Measurements from ENCODE around the gene TEX28.
A peak's percentile ranks its signal among the peaks of the same experiment; 100 is the strongest.
"Not testable (repeated sequence)": the region's sequence is repeated elsewhere in the genome, so short reads cannot be mapped to it uniquely, and the experiment has no call there.

TEX28 gene

GRCh38 chrX:154294791-154295574 is at the start of gene TEX28:
TEX28 (minus strand) TSS chrX:154295124; CDS start chrX:154292117, 3,007 bp downstream.
- no peak for DNase-seq

GRCh38 chrX:154343620-154344019 is 48.7 kb upstream of the TEX28 start:
- not testable (repeated sequence) for DNase-seq

- not testable (repeated sequence) for DNase-seq
Measured at GRCh38 chrX:154343063-154343462, 48.1 kb upstream of the TEX28 start.

GRCh38 chrX:154341399-154342298 is 46.7 kb upstream of the TEX28 start:
- DNase-seq, result not testable (repeated sequence)

GRCh38 chrX:154334496-154334895 is 39.6 kb upstream of the TEX28 start:
- DNase-seq, result no peak

GRCh38 chrX:154333837-154334271 is 38.9 kb upstream of the TEX28 start:
- no peak for DNase-seq

GRCh38 chrX:154333116-154333515 is 38.2 kb upstream of the TEX28 start:
- no peak for DNase-seq

GRCh38 chrX:154332561-154332960 is 37.6 kb upstream of the TEX28 start:
- DNase-seq, result no peak

- no peak for DNase-seq
Measured at GRCh38 chrX:154329294-154329693, 34.4 kb upstream of the TEX28 start.

- no peak for DNase-seq
Measured at GRCh38 chrX:154328646-154329045, 33.7 kb upstream of the TEX28 start.

- DNase-seq, result peak; percentile 45
Measured at GRCh38 chrX:154327038-154327820, 32.3 kb upstream of the TEX28 start.

- no peak for DNase-seq
Measured at GRCh38 chrX:154325541-154325940, 30.6 kb upstream of the TEX28 start.

GRCh38 chrX:154323537-154323936 is 28.6 kb upstream of the TEX28 start:
- no peak for DNase-seq

- DNase-seq, result no peak
Measured at GRCh38 chrX:154322890-154323289, 28.0 kb upstream of the TEX28 start.

- no peak for DNase-seq
Measured at GRCh38 chrX:154321594-154321993, 26.7 kb upstream of the TEX28 start.

- no peak for DNase-seq
Measured at GRCh38 chrX:154321152-154321551, 26.2 kb upstream of the TEX28 start.

- DNase-seq, result no peak
Measured at GRCh38 chrX:154320406-154320805, 25.5 kb upstream of the TEX28 start.

GRCh38 chrX:154317391-154317995 is 22.6 kb upstream of the TEX28 start:
- no peak for DNase-seq

GRCh38 chrX:154315416-154315815 is 20.5 kb upstream of the TEX28 start:
- DNase-seq, result no peak

- DNase-seq, result no peak
Measured at GRCh38 chrX:154313147-154313546, 18.2 kb upstream of the TEX28 start.

GRCh38 chrX:154312116-154312515 is 17.2 kb upstream of the TEX28 start:
- no peak for DNase-seq
